NCI-H82 treated with DMSO at 0.1 percent for 48 hours (cell line): ENCODE results near the gene CEP68.

Experiments
- DNase-seq: peaks from one replicate; lab custom pipeline; 2025; ENCODE audit not compliant: unreplicated experiment; lab: John Stamatoyannopoulos, UW

The CEP68 gene

GRCh38 chr2:65057391-65058052 is 1.3 kb downstream of the CEP68 start:
- no peak for DNase-seq

- DNase-seq: no peak
These were observed 2.9 kb downstream of the CEP68 start for GRCh38 chr2:65059071-65059470.

DNA sequence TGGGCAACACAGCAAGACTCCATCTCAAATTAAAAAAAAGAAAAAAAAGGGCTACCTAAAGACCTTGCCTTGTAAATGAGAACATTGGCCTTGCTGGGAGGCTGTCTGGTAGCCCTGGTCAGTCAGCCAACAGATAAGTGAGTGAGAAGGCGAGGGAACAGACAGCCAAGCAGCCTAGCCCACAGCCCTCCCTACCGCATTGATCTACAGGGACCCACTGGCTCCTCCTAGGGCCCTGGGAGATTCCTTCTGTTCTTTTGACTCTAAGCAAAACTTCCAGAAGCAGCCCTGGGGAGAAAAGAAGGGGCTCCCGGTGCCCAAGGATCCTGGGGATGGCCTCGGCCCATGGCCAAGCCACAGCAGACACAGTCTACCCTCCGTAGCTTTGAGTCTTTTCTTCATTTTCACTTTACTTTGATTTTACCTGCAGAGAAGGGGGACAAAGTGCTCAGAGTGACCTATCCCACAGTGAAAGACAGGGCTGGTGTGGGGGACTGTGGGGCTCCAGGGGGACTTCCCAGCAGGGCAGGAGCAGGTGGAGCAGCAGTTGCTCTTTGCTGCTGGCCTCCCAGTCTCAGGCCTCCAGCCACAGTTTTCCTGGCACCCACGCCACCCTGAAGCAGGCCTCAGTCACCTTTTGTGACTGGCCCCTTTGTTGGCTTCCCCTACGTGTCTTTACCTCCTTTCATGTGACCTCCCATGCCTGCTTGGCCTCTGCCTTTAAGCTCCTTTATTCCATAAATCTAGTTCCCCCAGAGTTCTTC is 5.1 kb downstream of the CEP68 start:
- DNase-seq: no peak

DNA sequence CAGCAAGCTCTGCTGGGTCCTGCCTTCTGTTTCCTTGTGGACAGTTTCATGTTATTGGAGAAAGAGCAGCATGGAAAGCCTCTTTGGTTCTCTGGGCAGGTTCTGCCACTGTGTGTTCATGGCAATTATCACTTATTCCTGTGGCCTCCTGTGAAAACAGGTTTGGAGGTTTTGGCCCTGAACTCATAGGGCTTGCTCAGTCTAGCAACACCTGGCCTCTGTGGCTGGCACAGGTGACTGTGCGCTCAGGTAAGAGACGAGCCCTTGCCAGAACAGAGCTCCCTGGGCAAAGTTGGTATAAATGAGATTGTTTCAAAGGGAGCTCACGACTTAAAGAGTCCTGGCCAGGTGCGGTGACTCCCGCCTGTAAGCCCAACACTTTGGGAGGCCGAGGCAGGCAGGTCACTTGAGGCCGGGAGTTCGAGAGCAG is 5.7 kb downstream of the CEP68 start:
- no peak for DNase-seq

DNA sequence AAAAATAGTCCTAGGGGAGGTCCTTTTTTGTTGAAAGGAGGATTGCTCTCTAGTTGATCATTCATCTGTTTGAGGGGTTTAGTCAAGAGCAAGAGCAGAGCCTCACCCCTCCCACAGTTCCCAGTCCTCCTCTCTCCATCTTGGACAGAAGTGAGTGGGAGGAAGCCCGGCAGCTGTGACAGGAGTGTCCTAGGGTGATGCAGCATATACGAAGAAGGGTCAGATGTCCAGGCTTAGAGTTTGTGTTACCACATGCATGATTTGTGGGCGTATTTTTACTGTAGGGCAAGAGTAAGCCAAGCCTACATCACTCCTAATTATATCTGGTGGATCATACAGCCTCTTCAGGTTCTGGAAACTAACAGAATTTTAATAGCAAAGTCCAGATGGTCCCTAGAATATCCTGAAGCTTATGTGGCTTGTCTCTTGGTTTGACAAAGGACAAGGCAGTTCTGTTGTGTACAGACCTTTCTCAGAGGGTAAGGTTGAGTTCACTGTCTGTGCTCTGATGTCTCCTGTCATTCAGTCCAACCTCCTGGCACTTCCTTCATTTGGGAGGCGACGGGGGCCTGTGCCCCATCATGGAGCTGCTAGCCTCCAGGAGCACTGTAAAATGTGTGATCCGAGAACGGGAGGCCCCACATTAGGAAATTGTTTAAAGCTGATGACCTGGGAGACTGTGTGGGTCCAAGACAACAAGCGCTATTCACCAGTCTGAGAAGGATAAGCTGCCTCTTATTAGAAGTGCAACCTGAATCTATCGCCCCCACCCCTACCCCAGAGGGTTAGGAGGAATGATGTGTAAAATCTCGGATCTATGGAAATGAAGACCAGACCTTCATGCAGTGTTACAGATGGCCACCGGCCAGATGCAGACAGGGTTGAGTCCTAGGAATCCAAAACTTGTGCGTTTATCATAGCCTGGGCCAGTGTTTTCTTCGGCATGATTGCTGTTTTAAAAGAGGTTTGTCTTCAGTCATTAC is 6.9 kb downstream of the CEP68 start:
- peak; percentile 4 for DNase-seq

- DNase-seq: peak; percentile 66
These were observed 8.7 kb downstream of the CEP68 start for GRCh38 chr2:65064728-65065552.

- no peak for DNase-seq
These were observed 11.8 kb downstream of the CEP68 start for GRCh38 chr2:65067806-65068553.

DNA sequence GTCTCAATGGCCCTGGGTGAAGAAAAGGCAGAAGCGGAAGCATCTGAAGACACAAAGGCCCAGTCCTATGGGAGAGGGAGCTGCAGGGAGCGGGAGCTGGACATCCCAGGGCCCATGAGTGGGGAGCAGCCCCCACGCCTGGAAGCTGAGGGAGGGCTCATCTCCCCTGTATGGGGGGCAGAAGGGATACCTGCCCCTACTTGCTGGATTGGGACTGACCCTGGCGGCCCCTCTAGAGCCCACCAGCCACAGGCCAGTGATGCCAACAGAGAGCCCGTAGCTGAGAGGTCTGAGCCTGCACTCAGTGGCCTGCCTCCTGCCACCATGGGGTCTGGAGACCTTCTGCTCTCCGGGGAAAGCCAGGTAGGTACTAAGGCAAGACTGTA is 13.2 kb downstream of the CEP68 start:
- DNase-seq: no peak

GRCh38 chr2:65070172-65070830 is 14.1 kb downstream of the CEP68 start:
- DNase-seq: no peak

- DNase-seq: no peak
These were observed 14.6 kb downstream of the CEP68 start for GRCh38 chr2:65070856-65071255.

DNA sequence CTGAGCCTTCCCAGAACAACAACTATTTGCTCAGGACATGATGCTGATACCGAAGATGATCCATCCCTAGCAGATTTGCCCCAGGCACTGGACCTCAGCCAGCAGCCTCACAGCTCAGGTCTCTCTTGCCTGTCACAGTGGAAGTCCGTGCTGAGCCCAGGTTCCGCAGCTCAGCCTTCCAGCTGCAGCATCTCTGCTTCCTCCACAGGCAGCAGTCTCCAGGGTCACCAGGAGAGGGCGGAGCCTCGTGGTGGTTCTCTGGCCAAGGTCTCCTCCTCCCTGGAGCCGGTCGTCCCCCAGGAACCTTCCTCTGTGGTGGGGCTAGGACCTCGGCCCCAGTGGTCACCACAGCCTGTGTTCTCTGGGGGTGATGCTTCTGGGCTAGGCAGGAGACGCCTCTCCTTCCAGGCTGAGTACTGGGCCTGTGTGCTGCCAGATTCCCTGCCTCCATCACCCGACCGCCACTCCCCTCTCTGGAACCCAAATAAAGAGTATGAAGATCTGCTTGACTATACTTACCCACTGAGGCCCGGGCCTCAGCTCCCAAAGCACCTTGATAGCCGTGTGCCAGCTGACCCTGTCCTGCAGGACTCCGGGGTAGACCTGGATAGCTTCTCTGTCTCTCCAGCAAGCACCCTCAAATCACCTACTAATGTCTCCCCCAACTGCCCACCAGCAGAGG is 15.4 kb downstream of the CEP68 start:
- DNase-seq: no peak

DNA sequence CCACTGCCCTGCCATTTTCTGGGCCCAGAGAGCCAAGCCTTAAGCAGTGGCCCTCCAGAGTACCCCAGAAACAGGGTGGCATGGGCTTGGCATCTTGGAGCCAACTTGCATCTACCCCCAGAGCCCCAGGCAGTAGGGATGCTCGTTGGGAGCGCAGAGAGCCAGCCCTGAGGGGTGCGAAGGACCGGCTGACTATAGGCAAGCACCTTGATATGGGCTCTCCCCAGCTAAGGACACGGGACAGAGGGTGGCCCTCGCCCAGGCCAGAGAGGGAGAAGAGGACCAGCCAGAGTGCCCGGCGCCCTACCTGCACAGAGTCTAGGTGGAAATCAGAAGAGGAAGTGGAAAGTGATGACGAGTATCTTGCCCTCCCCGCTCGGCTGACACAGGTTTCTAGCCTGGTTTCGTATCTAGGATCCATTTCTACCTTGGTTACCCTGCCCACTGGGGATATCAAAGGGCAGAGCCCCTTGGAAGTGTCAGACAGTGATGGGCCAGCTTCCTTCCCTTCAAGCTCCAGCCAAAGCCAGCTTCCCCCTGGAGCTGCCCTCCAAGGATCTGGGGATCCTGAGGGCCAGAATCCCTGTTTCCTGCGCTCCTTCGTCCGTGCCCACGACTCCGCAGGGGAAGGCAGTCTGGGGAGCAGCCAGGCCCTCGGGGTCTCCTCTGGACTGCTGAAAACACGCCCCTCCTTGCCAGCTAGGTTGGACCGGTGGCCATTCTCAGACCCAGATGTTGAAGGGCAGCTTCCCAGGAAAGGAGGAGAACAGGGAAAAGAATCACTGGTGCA is 16.2 kb downstream of the CEP68 start:
- no peak for DNase-seq

- DNase-seq: no peak
These were observed 17.8 kb downstream of the CEP68 start for GRCh38 chr2:65073879-65074565.

GRCh38 chr2:65075176-65075575 is 19.0 kb downstream of the CEP68 start:
- no peak for DNase-seq

DNA sequence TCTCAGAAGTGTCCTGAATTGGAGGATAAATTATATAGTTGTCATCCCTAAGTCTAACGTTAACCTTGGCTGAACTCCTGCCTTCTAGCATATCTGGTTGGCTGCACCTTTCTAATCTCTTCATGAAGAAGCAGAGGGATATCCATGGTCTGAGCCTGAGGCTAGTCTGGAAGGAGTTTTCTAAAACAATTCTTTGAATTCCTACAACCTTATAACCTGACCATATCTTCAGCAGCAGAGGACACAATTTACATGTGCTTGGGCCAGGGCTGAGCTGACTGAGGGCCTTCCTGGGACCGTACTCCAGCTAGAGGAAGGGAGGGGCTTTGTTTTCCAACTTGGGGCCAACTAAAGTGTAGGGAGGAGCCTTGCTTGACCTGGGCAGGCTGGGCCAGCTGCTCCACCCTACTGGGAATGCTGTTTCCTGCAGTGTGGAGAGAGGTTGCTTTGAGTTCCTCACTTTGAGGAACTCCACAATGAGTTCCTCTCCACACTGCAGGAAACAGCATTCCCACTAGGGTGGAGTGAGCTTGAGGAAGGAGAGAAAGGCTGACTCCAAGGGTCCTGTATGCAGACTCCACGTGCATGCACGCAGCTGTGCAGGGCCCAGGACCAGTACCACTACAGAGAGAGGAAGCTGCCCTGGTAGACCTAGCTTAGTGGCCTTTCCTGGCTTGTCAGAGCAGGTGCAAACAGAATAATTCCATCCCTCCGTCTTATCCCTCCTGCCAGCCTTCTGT is 19.6 kb downstream of the CEP68 start:
- DNase-seq: no peak

- DNase-seq: no peak
These were observed 20.1 kb downstream of the CEP68 start for GRCh38 chr2:65076345-65076710.

DNA sequence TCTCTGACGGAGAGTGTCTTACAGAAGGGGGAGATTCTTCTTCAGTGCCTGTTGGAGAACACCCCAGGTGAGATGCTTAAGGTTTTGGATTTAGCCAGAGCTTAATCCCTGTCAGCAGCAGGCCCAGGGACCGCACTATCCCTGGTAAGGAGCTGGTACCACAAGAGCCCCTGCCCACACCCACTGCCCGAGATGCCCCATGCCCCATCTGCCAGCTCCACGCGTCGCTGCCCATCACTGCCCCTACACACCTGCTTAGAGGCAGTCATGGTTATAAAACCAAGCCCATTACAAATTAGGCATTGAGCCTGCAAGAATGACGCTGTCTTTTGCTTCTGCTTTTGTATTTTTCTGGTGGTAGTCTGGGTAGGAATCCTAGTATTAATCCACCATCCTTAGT is 21.7 kb downstream of the CEP68 start:
- no peak for DNase-seq
